ENCODE data around the gene ACAP1. TPM values are rescaled to one million over a fixed set of nuclear protein-coding genes. Genes with fewer than 3 reads are reported as not detected.

Gene ACAP1
- total and polyA plus RNA-seq, 12 donors = 2.1 to 54.7 (median 10.8) TPM

- peak in 2 of 7 donors; percentile 58 to 76 for DNase-seq
- H3K4me1 ChIP-seq (replicated peaks in 1 of 2) = peaks cover 22 to 46% of the 10 kb centered on the region in 2 donors
- H3K9me3 ChIP-seq (replicated peaks in 1 of 3) = no peaks in the 10 kb centered on the region
- intact Hi-C loops (cut with DNase I) = no loop called here
- TF ChIP-seq POLR2A (IDR thresholded peaks at IDR 0.05) (no peak), CTCF (IDR thresholded peaks at IDR 0.05) (no peak)
- H3K27me3 ChIP-seq = no peaks in the 10 kb centered on the region
- H3K4me3 ChIP-seq = peak overlapping the region in 3 of 4 donors; percentile 43 to 99 (median 77)
- WGBS, 4 donors = 12 to 37% (median 25%) methylated on average over 17 to 30 of the region's 30 CpGs
- H3K27ac ChIP-seq = peak overlapping the region; percentile 43 to 100 (median 93)
- peaks cover 0 to 64% of the 10 kb centered on the region in 2 donors for H3K36me3 ChIP-seq (replicated peaks in 1 of 2)
Measured at GRCh38 chr17:7315570-7316235, 20.6 kb upstream of the ACAP1 start.

- intact Hi-C loops (cut with DNase I) = no loop called here
- no peak for TF ChIP-seq CTCF (IDR thresholded peaks at IDR 0.05)
- peak in 1 of 7 donors; percentile 30 for DNase-seq
- Histone ChIP-seq H3K9me3 (replicated peaks in 1 of 3) (no peaks in the 10 kb centered on the region), H3K4me3 (no peak overlapping the region), H3K4me1 (replicated peaks in 1 of 2) (peaks cover 22 to 31% of the 10 kb centered on the region in 2 donors), H3K27me3 (no peaks in the 10 kb centered on the region), H3K36me3 (replicated peaks in 1 of 2) (peaks cover 0 to 64% of the 10 kb centered on the region in 2 donors), H3K27ac (no peak overlapping the region)
- 82 to 84% (median 83%) methylated on average over 13 to 16 of the region's 16 CpGs for WGBS, 4 donors
Measured at GRCh38 chr17:7317161-7317803, 19.0 kb upstream of the ACAP1 start.

GRCh38 chr17:7318121-7318860 is 18.0 kb upstream of the ACAP1 start:
- H3K36me3 ChIP-seq (replicated peaks in 1 of 2) = peaks cover 0 to 64% of the 10 kb centered on the region in 2 donors
- intact Hi-C loops (cut with DNase I) = no loop called here
- TF ChIP-seq CTCF (IDR thresholded peaks at IDR 0.05) = no peak
- TF ChIP-seq POLR2A (IDR thresholded peaks at IDR 0.05) = no peak
- no peak overlapping the region for H3K4me3 ChIP-seq
- H3K4me1 ChIP-seq (replicated peaks in 1 of 2) = peaks cover 19 to 21% of the 10 kb centered on the region in 2 donors
- H3K27me3 ChIP-seq = no peaks in the 10 kb centered on the region
- no peak for DNase-seq
- no peak overlapping the region for H3K27ac ChIP-seq
- WGBS, 4 donors = 87 to 92% (median 88%) methylated on average over 10 to 13 of the region's 13 CpGs
- no peaks in the 10 kb centered on the region for H3K9me3 ChIP-seq (replicated peaks in 1 of 3)

GRCh38 chr17:7321466-7321865 is 14.9 kb upstream of the ACAP1 start:
- H3K4me1 ChIP-seq (replicated peaks in 1 of 2) = no peaks in the 10 kb centered on the region
- no peak overlapping the region for H3K4me3 ChIP-seq
- no peaks in the 10 kb centered on the region for H3K9me3 ChIP-seq (replicated peaks in 1 of 3)
- TF ChIP-seq CTCF (IDR thresholded peaks at IDR 0.05) (no peak), POLR2A (IDR thresholded peaks at IDR 0.05) (no peak)
- no peak for DNase-seq
- no peaks in the 10 kb centered on the region for H3K27me3 ChIP-seq
- H3K36me3 ChIP-seq (replicated peaks in 1 of 2) = peaks cover 0 to 83% of the 10 kb centered on the region in 2 donors
- H3K27ac ChIP-seq = no peak overlapping the region
- intact Hi-C loops (cut with DNase I) = no loop called here
- 88 to 95% (median 92%) methylated on average over 14 to 15 of the region's 15 CpGs for WGBS, 4 donors
